Kidney (tissue), 14 donors: Measurements from ENCODE around the gene SLC11A2. TPM values are rescaled to one million over a fixed set of nuclear protein-coding genes. Genes with fewer than 3 reads are reported as not detected.
A peak's percentile ranks its signal among the peaks of the same experiment; 100 is the strongest.

Experiments used
- DNase-seq, 5 donors: peaks; one replicate each; pipeline ENCODE4 v3.0.0-alpha.2; 2013 to 2020
- FAIRE-seq: peaks from 2 replicates; lab custom pipeline; 2012; peaks lifted over from hg19 to GRCh38; lab: Jason Lieb, UNC
- H3K27ac ChIP-seq, 2 donors: one replicate each; pipeline ENCODE4 v1.7.0; 2013; ENCODE audit warnings: low read depth in 2 of 2, low read length in 2 of 2, inconsistent platforms in 1 of 2
- H3K27me3 ChIP-seq: one replicate; pipeline ENCODE4 v1.7.1; 2013; ENCODE audit warnings: low read length, inconsistent platforms; ENCODE audit not compliant: control insufficient read depth, insufficient read depth
- H3K36me3 ChIP-seq, 3 donors: one replicate each; pipeline versions ENCODE4 v1.7.0 to v1.7.1; 2013; ENCODE audit warnings: low read length in 3 of 3, control low read depth in 1 of 3, inconsistent platforms in 1 of 3; ENCODE audit not compliant: insufficient read depth in 3 of 3, control insufficient read depth in 2 of 3
- H3K4me1 ChIP-seq, 3 donors: one replicate each; pipeline versions ENCODE4 v1.7.0 to v1.7.1; 2013; ENCODE audit warnings: low read length in 3 of 3, inconsistent platforms in 1 of 3, low read depth in 1 of 3; ENCODE audit not compliant: control insufficient read depth in 2 of 3, insufficient read depth in 2 of 3
- H3K4me3 ChIP-seq, 3 donors: one replicate each; pipeline versions ENCODE4 v1.7.0 to v1.8.1; 2013; ENCODE audit warnings: low read length in 3 of 3, control low read depth in 1 of 3, inconsistent platforms in 1 of 3
- H3K9ac ChIP-seq, 3 donors: one replicate each; pipeline versions ENCODE4 v1.7.0 to v1.7.1; 2013; ENCODE audit warnings: low read length in 3 of 3, control low read depth in 1 of 3, inconsistent platforms in 1 of 3
- H3K9me3 ChIP-seq, 3 donors: one replicate each; pipeline versions ENCODE4 v1.7.0 to v1.7.1; 2013; ENCODE audit warnings: low read length in 3 of 3, control low read depth in 1 of 3, inconsistent platforms in 1 of 3; ENCODE audit not compliant: control insufficient read depth in 2 of 3, insufficient read depth in 1 of 3
- intact Hi-C: fragments of 100-400 bp; cut with DNase I; formaldehyde crosslinking; loops from one replicate; pipeline ENCODE4 v1.11.1; 2022
- polyA plus RNA-seq: library from polyadenylated mRNA; stranded (reverse); fragments of 350-450 nt; fragmentation: Illumina TruSeq; extraction: RNeasy Lipid Tissue Mini Kit (QIAGEN cat#74804); gene quantifications from one replicate; pipeline ENCODE4 v1.2.3, GENCODE V29; 2014; ENCODE audit warnings: low read depth, low replicate concordance; ENCODE audit not compliant: insufficient read depth
- total RNA-seq: library from RNA; stranded (reverse); fragmentation: NEBNext Ultra II Directional; extraction: Animal tissue kit (Norgen Biotek cat#: 25700); gene quantifications from one replicate; pipeline ENCODE4 v1.2.1, GENCODE V29; 2021
- TF ChIP-seq, protein P1 (sequence below): IDR thresholded peaks from 3 replicates; pipeline ENCODE4 v1.5.1; 2012; ENCODE audit warnings: mild to moderate bottlenecking, moderate library complexity, borderline replicate concordance; ENCODE audit not compliant: insufficient read depth; ENCODE audit errors: extremely low read depth
- donor health status: control.
- donor health status: control.
- donor health status: control.
- donor health status: control.
- donor health status: control.
- donor health status: DM: yes; HTN: yes; CAD: no.
- donor health status: Normal renal cell carcinoma (clear cell type).

SLC11A2 gene
- total and polyA plus RNA-seq, 2 donors from 2014 or later: 22.3 to 90.2 TPM

DNA sequence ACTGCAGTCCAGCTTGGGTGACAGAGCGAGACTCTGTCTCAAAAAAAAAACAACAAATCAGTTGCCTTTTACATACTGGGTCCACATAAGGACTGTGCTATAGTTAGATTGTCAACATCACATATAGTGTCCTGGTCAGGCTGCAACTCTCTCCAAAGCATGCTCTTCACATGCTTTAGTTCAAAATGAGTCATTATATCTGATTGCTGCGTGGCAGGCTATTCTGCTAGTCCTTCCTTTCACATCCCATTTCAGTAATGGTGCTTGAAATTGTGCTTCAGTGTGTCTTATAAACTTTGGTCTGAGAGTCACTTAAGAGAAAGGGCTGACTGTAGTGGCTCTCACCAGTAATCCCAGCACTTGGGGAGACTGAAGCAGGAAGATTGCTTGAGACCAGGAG, 28.9 kb upstream of the SLC11A2 start:
- intact Hi-C loops: no loop called here

DNA sequence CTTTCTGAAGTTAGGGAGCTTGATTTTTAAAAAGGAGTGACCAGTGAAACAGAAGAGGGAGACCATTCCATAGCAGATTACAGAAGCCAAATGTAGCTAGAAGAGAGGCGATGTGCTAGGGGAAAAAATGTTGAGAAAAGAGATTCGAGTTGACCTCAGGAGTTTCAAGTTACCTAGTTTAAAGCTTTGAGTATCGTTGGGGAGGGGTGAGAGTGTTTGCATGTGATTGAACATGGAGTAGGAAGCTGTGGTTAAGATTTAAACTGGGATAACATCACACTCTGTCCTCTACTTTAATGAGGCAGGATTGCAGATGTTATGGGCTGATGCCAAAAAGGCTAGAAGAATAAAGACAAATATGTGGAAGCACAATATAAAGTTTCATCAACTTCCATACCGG, 25.6 kb upstream of the SLC11A2 start:
- intact Hi-C loops: no loop called here
- Histone ChIP-seq H3K27me3 (no peaks in the 10 kb centered on the region), H3K9me3 (no peaks in the 10 kb centered on the region), H3K36me3 (peaks cover 2 to 31% (median 12%) of the 10 kb centered on the region in 3 donors), H3K4me3 (no peak overlapping the region), H3K4me1 (peaks cover 3 to 11% (median 8%) of the 10 kb centered on the region in 3 donors), H3K9ac (no peak overlapping the region), H3K27ac (no peak overlapping the region)
- TF ChIP-seq, protein P1, sequence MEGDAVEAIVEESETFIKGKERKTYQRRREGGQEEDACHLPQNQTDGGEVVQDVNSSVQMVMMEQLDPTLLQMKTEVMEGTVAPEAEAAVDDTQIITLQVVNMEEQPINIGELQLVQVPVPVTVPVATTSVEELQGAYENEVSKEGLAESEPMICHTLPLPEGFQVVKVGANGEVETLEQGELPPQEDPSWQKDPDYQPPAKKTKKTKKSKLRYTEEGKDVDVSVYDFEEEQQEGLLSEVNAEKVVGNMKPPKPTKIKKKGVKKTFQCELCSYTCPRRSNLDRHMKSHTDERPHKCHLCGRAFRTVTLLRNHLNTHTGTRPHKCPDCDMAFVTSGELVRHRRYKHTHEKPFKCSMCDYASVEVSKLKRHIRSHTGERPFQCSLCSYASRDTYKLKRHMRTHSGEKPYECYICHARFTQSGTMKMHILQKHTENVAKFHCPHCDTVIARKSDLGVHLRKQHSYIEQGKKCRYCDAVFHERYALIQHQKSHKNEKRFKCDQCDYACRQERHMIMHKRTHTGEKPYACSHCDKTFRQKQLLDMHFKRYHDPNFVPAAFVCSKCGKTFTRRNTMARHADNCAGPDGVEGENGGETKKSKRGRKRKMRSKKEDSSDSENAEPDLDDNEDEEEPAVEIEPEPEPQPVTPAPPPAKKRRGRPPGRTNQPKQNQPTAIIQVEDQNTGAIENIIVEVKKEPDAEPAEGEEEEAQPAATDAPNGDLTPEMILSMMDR: no peak
- DNase-seq: peak in 3 of 5 donors; percentile 14 to 82 (median 80)
- FAIRE-seq: no peak

More for the DNA sequence above, 28.9 kb upstream of the SLC11A2 start:
- H3K27me3 ChIP-seq: no peaks in the 10 kb centered on the region
- H3K36me3 ChIP-seq: peaks cover 4 to 52% (median 25%) of the 10 kb centered on the region in 3 donors
- H3K4me1 ChIP-seq: no peaks in the 10 kb centered on the region
- H3K9me3 ChIP-seq: no peaks in the 10 kb centered on the region
- no peak overlapping the region for H3K9ac ChIP-seq
- H3K4me3 ChIP-seq: no peak overlapping the region
- FAIRE-seq: no peak
- no peak for DNase-seq
- H3K27ac ChIP-seq: no peak overlapping the region
- TF ChIP-seq, protein P1: no peak

DNA sequence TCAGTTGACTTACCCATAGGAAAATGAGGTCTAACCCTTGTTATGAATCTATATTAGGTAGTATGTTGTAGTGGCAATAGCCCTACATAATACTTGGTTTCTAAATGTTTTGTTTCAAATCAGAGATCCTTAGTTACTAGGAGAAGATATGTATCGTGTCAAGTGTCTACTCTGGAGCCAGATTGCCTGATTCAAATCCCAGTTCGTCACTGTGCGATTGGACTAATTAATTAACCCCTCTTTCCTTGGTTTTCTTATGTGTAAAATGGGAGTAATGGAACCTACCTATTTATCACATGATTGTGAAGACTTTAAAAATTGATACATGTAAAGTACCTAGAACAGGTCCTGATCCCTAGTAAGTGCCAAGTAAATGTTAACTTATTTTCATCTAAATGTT, 23.3 kb upstream of the SLC11A2 start:
- Histone ChIP-seq H3K36me3 (peaks cover 0 to 17% (median 6%) of the 10 kb centered on the region in 3 donors), H3K4me1 (peaks cover 3 to 11% (median 8%) of the 10 kb centered on the region in 3 donors), H3K27ac (no peak overlapping the region), H3K9ac (peak overlapping the region in 2 of 3 donors; percentile 27 to 96), H3K27me3 (no peaks in the 10 kb centered on the region), H3K9me3 (no peaks in the 10 kb centered on the region), H3K4me3 (peak overlapping the region; percentile 8 to 96 (median 89))
- no peak for FAIRE-seq
- TF ChIP-seq, protein P1: no peak
- DNase-seq: no peak
- intact Hi-C loops: no loop called here
